ENCODE data around the gene PLCL2.

Gene PLCL2

DNA sequence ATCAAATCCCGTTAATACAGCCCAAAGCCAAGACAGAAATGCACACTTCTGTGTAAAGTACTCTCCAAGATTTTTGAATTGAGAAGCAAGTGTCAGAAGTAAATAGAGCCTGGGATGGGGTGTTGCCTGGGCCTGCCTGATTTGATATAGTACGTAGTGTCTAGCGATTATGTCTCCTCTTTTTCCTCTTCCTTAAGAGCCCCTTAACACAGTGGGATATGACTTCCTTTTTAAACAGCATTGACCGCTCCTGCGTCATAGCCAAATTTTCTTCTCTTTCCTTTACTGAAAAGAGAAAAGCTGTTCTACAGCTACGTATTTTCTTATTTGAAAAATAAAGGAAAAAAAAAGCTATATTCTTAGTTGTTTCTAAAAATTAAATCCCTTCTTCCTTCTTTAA, 97.7 kb downstream of the PLCL2 start:
- no peaks in the 10 kb centered on the region for H3K36me3 ChIP-seq (ENCODE audit: control insufficient read depth, insufficient read depth, low read length)
- H3K4me3 ChIP-seq (replicated peaks; ENCODE audit: low read depth, low read length) = no peak overlapping the region
- H3K27me3 ChIP-seq (replicated peaks; ENCODE audit: control insufficient read depth, insufficient read depth, low read length) = no peaks in the 10 kb centered on the region
- TF ChIP-seq, protein P1, sequence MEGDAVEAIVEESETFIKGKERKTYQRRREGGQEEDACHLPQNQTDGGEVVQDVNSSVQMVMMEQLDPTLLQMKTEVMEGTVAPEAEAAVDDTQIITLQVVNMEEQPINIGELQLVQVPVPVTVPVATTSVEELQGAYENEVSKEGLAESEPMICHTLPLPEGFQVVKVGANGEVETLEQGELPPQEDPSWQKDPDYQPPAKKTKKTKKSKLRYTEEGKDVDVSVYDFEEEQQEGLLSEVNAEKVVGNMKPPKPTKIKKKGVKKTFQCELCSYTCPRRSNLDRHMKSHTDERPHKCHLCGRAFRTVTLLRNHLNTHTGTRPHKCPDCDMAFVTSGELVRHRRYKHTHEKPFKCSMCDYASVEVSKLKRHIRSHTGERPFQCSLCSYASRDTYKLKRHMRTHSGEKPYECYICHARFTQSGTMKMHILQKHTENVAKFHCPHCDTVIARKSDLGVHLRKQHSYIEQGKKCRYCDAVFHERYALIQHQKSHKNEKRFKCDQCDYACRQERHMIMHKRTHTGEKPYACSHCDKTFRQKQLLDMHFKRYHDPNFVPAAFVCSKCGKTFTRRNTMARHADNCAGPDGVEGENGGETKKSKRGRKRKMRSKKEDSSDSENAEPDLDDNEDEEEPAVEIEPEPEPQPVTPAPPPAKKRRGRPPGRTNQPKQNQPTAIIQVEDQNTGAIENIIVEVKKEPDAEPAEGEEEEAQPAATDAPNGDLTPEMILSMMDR (IDR thresholded peaks at IDR 0.05; ENCODE audit: insufficient read depth, low read length, poor library complexity, severe bottlenecking) = no peak
- no peak for DNase-seq (ENCODE audit: extremely low read depth, insufficient read length)

DNA sequence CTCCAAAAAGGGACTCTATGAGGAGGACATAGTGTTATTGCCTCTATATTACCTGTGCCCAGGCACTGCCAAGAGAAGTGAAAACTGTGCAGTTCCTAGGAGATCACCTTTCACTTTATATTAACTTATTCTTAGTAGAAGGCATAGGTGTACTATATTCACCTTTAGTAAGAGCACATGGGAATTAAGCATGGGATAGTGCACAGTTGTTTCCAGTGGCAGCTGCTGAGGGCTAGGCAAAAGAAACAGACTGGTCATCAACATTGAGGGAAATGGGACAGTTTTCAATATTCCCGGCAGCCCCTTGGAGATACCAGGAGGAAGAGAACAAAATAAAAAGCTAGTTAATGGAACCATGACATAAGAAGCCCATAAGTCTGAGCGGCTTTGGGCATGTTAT, 100.9 kb downstream of the PLCL2 start:
- no peak for DNase-seq (ENCODE audit: extremely low read depth, insufficient read length)
- TF ChIP-seq, protein P1 (IDR thresholded peaks at IDR 0.05; ENCODE audit: insufficient read depth, low read length, poor library complexity, severe bottlenecking) = no peak
- H3K27me3 ChIP-seq (replicated peaks; ENCODE audit: control insufficient read depth, insufficient read depth, low read length) = no peaks in the 10 kb centered on the region
- no peak overlapping the region for H3K4me3 ChIP-seq (replicated peaks; ENCODE audit: low read depth, low read length)
- no peaks in the 10 kb centered on the region for H3K36me3 ChIP-seq (ENCODE audit: control insufficient read depth, insufficient read depth, low read length)

GRCh38 chr3:16987141-16987540, 102.4 kb downstream of the PLCL2 start:
- H3K27me3 ChIP-seq (replicated peaks; ENCODE audit: control insufficient read depth, insufficient read depth, low read length) = no peaks in the 10 kb centered on the region
- H3K4me3 ChIP-seq (replicated peaks; ENCODE audit: low read depth, low read length) = no peak overlapping the region
- no peak for DNase-seq (ENCODE audit: extremely low read depth, insufficient read length)
- TF ChIP-seq, protein P1 (IDR thresholded peaks at IDR 0.05; ENCODE audit: insufficient read depth, low read length, poor library complexity, severe bottlenecking) = no peak
- H3K36me3 ChIP-seq (ENCODE audit: control insufficient read depth, insufficient read depth, low read length) = no peaks in the 10 kb centered on the region

DNA sequence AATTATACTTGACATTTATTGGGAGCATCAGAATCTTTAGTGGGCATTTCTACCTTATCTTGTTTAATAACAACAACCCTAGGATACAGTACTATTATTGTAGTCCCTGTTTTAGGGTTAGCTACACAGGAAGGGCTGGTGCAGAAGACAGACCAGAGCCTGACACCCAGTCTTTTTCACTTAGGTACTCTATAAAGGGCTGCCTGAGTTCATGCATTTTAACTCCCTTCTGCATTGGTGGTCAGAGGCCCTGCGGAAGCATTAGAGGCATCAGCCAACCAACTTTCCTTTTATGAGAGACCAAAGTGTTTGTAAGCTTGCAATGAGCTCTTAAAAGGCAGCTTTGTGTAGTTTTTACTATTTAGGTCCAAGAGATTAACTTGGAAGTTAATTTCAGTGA, 105.4 kb downstream of the PLCL2 start:
- TF ChIP-seq, protein P1 (IDR thresholded peaks at IDR 0.05; ENCODE audit: insufficient read depth, low read length, poor library complexity, severe bottlenecking) = no peak
- Histone ChIP-seq H3K4me3 (replicated peaks; ENCODE audit: low read depth, low read length) (no peak overlapping the region), H3K36me3 (ENCODE audit: control insufficient read depth, insufficient read depth, low read length) (no peaks in the 10 kb centered on the region), H3K27me3 (replicated peaks; ENCODE audit: control insufficient read depth, insufficient read depth, low read length) (no peaks in the 10 kb centered on the region)
- no peak for DNase-seq (ENCODE audit: extremely low read depth, insufficient read length)

DNA sequence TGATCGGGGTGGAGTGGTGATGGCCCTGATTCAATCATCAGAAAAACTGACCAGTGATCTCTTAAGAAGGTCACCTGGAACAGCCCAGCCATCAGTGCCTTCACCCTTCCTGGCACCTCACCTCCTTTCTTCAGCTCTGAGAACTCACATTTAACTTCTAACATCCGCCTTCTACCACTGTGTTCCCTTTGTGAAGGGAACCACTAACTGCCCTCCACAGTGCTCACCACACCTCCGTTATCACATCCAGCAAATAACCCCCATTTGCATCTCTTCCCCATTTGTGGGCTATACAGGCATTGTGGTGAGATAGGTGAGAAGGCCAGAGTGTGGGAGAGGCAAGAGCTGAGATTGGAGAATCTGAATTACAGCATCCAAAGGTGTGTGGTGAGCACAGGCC, 107.4 kb downstream of the PLCL2 start:
- no peak overlapping the region for H3K4me3 ChIP-seq (replicated peaks; ENCODE audit: low read depth, low read length)
- DNase-seq (ENCODE audit: extremely low read depth, insufficient read length) = no peak
- H3K27me3 ChIP-seq (replicated peaks; ENCODE audit: control insufficient read depth, insufficient read depth, low read length) = no peaks in the 10 kb centered on the region
- TF ChIP-seq, protein P1 (IDR thresholded peaks at IDR 0.05; ENCODE audit: insufficient read depth, low read length, poor library complexity, severe bottlenecking) = no peak
- no peaks in the 10 kb centered on the region for H3K36me3 ChIP-seq (ENCODE audit: control insufficient read depth, insufficient read depth, low read length)

DNA sequence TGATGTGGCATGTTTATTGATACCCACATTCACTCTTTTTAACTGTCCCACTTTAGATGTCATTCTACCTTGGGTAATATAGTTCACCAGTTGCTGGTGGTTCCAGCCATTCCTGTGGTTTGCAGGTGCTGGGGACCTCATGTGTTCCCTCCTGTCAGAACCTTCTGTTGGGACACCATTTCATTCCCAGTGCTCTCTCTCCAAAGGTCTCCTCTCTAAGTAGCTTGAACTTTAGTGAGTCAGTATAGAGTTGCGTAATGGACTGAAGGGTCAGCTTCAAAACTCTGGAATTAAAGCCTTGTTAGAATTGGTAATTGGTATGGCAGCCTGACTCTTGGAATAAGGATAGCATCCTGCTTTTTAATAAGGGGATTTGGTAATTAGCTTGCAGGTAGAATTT, 108.5 kb downstream of the PLCL2 start:
- TF ChIP-seq, protein P1 (IDR thresholded peaks at IDR 0.05; ENCODE audit: insufficient read depth, low read length, poor library complexity, severe bottlenecking) = no peak
- no peak for DNase-seq (ENCODE audit: extremely low read depth, insufficient read length)
- H3K4me3 ChIP-seq (replicated peaks; ENCODE audit: low read depth, low read length) = no peak overlapping the region
- H3K27me3 ChIP-seq (replicated peaks; ENCODE audit: control insufficient read depth, insufficient read depth, low read length) = no peaks in the 10 kb centered on the region
- H3K36me3 ChIP-seq (ENCODE audit: control insufficient read depth, insufficient read depth, low read length) = no peaks in the 10 kb centered on the region

Measured in GM06990 (cell line).